ENCODE results near the gene BBS4.
"Not testable (repeated sequence)": the region's sequence is repeated elsewhere in the genome, so short reads cannot be mapped to it uniquely, and the experiment has no call there.

BBS4 gene, protein sequence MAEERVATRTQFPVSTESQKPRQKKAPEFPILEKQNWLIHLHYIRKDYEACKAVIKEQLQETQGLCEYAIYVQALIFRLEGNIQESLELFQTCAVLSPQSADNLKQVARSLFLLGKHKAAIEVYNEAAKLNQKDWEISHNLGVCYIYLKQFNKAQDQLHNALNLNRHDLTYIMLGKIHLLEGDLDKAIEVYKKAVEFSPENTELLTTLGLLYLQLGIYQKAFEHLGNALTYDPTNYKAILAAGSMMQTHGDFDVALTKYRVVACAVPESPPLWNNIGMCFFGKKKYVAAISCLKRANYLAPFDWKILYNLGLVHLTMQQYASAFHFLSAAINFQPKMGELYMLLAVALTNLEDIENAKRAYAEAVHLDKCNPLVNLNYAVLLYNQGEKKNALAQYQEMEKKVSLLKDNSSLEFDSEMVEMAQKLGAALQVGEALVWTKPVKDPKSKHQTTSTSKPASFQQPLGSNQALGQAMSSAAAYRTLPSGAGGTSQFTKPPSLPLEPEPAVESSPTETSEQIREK

DNA sequence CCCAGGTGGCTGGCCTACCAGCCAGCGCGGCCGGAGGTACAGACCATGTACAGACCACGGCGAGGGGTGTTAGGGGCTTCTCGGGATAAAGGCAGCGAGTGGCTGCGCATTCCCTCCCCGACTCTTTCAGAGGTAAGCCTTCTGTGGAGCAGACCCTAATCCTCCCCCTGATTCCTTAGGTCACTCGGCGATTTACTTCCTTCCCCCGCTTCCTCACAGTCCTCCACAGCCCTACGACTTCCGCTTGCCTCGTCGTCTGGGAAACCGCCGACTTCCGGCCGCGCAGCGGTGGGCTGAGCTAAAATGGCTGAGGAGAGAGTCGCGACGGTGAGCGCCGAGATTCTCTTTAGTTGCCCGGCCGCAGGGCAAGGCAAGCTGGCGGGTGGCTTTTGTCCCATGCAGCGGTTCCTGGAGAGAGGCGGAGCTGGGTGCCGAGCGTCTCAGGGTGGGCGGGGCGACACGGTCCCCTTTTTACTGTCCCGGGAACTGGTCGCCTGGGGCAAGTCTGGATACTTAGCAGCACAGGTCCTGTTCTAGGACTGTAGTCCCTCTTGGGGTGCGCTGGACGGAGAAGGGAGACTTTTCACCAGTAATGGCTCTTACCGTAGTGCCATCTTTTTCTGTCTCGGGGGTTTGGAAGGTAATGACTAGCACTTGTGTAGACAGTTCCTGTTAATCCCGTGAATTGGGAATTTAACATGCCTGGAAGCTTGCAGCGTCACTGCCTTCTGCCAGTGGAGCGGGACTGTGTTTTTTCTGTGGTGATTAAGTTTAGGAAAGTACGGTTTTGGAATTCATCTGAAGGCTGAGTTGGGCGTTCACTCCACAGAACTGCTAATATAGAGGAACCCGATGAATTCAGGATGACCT lies at the start of gene BBS4, which contains the start of gene HIGD2B:
TSS of gene BBS4 (plus strand) at position 283 of the 870 bp plus-strand sequence. CDS start at position 304, 21 bp downstream.
TSS of gene HIGD2B (minus strand) at position 258 of the 870 bp plus-strand sequence. CDS start 9,808 bp downstream, outside the sequence.
- no peak for DNase-seq

DNA sequence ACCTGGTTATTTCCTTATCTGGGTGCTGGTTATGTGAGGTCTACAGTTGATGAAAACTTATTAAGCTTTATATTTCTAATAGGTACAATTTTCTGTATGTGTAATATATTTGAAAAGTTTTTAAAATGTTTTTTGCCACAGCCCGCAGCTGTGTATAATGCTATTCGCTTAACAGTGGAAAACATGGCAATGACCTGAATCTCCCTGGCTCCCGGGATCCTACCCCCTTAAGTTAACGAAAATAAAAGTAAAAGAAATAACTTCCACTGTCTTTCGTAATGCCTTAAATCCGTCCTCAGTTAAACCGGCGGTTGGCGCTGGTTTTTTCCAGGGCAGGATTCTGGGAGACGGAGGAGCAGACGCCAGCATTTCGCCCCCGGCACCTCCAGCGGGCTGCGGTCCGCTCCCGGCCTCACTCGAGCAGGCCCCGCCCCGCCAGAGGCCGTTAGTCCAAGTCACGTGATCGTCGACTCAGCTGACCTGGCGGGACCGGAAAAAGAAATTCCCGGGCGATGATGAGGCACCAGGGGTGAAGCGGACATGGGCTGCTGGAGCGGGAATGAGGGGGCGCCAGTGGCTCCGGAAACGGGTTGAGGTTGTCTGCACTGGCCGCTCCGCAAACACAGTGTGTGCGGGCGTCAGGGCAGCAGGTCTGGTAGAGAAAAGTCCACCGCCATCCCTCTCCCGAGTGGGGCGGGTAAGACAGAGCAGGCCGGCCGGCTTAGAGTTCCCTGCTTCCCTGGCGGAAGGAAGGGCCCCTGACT lies 49.3 kb upstream of the BBS4 start:
- not testable (repeated sequence) for DNase-seq

DNA sequence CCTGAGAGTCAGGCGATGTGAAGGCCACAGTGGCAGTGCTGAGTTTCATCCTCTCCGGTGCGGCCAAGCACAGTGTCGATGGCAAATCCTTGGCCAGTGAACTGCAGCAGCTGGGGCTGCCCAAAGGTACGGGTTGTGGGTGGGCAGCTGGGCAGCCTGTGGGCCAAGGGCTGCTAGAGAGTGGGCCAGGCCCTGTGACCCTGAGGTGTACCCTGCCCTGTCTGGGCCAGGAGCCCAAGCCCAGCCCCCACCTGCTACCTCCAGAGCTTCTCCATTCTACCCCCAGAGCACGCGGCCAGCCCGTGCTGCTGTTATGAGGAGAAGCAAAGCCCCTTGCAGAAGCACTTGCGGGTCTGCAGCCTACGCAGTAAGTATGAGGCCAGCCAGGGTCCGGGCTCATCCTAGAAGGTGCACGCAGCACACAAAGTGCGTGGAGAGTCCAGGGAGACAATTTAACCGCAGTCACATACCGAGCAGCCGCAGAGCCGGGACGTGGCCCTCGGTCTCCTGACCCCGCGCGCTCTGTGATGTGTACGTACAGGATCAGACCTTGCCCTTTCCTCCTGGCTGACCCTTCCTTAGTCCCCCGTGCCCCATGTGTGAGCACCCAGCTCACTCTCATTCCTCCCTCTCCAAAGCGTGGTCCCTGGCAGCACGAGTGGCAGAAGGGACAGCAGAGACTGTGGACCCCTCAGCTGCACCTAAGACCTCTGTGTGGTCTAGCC lies 46.1 kb upstream of the BBS4 start:
- not testable (repeated sequence) for DNase-seq

DNA sequence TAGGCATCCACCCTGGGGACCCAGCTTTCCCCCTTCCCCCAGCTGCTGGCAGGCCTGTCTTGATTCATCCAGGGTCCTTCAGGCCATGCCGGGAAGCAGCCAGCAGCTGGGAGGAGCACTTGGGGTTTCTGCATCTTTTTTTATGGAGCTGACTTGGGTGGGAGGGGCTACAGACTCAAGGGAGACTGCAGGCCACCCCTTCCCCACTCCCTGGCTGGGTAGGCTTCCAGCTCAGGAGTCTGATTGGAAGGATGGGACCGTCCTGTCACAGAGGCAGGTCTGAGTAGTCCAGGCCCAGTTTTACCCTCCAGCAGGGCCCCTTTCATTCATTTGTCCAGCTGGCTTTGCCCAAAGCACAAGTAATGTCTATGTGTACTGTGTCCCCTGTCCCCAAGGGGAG lies 43.7 kb upstream of the BBS4 start:
- DNase-seq = not testable (repeated sequence)

DNA sequence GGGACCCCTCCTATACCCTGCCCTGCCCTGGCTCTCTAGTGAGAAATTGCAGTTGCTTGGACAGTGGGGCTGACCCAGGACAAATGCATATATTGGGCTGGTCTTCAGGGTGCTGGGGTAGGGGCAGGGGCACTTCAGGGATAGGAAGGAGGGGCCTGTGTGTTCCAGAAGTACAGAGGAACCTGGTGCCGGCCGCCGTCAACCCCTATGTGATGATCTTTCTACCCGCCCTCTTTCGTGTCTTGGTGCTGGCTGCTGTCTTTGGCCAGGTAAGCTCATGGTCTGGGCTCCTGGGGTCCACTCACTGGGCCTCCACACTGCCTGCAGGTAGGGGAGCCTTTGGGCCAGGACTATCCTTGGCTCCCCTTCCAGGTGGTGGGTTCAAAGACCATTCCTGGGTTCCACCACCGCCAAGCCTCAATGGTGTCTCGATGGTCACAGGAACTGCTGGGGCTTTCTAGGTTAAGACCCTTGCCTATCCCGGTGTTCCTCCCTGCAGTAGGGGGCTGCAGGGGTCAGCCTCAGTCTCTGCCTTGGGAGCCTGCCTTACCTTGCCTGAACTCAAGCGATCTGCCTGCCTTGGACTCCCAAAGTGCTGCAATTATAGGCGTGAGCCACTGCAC lies 37.3 kb upstream of the BBS4 start:
- DNase-seq = not testable (repeated sequence)

DNA sequence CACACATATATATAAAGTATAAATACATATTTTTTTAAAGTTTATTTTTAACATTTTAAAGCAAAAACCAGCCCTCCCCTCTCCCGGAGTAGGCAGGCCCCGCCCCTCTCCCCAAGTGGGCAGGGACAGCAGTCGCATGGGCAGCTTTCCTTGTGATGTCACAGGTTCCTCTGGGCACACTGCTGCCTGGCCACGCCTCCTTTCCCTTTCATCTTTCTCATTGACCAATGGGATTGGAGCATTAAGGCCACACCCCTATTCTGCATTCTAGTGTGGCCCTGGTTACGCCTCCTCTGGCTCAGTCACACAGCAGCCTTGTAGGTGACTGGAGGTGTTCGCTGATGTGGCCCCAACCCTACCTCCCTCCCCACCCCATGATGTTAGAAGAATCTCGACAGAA lies 31.6 kb upstream of the BBS4 start, which contains the start of gene GOLGA6B:
TSS of gene GOLGA6B (plus strand) at position 301 of the 400 bp plus-strand sequence. CDS start at position 342, 41 bp downstream.
- DNase-seq = not testable (repeated sequence)

DNA sequence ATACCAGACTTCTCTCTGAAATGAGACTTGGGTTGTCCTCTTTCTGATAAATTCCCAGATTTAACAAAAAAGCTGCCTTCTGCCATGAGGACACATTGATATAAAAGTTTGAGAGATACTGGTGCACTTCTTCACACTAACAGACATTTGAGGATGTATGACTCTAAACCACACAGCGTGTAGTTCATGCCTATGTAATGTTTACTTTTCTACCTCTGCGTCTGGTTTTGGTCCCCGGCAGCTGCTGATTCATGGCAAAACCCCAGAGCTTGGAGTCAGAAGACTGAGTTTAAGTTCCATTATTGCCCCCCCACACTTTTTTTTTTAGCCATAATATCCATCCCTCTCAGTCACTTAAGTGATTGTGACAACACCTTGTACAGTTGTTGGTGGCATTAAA lies 30.0 kb upstream of the BBS4 start:
- DNase-seq = not testable (repeated sequence)

DNA sequence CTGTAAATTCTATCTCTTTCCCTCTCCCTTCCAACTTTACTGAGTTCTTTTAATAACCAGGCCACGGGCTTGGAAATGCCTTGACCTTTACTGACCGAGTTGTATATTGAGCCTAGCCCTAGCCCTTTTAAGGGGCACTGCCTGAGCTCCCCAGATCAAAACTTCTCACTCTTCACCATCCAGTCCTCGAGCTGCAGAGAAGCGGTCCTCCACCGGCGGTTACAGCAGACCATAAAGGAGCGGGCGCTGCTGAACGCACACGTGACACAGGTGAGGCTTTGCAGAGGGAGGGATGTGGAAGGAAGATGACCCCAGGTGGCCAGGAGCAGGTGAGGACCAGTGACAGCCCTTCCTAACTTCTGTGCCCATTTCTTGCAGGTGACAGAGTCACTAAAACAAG lies 24.9 kb upstream of the BBS4 start:
- DNase-seq = not testable (repeated sequence)

DNA sequence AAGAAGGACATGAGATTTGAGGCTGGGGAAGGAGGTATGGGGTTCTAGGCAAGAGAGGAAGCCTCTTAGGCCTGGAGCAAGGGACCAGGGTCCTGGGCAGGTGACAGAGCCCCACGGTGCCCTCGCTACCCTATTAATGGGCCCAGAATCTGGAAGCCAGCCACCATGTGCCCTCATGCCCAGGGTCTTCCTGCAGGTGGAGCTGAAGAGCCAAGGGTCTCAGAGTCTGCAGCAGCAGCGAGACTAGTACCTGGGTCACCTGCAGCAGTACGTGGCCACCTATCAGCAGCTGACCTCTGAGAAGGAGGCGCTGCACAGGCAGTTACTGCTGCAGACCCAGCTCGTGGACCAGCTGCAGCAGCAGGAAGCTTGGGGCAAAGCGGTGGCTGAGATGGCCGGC lies 22.1 kb upstream of the BBS4 start:
- DNase-seq = not testable (repeated sequence)

DNA sequence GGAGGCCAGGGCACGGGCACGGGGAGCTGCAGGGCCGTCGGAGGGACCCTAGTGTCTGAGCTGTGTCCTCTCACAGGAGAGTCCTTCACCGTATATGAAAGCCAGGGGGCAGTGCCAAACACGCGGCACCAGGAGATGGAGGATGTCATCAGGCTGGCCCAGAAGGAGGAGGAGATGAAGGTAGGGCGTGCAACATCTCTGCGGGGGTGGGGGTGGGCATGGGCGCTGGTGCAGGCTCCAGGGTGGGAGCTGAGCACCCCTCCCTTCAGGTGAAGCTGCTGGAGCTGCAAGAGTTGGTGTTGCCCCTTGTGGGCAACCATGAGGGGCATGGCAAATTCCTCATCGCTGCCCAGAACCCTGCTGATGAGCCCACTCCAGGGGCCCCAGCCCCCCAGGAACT lies 20.3 kb upstream of the BBS4 start:
- not testable (repeated sequence) for DNase-seq

DNA sequence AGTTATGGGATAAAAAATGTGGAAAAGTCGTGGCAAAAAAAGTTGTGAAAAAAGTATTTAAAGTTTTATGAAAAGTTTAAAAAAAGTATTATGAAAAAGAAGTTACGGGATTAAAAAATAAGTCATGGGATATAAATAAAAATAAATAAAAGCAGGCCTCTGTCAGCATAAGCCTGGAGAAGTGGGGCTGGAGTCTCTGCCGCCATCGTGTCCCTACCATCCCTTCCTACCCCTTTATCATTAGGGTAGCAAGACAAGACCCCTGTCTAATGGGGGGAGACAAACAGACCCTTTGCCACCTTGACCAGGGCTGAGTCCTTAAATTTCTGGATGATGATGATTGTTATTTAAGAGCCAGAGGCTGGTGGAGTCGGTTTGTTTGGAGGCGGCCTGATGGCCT lies 16.2 kb upstream of the BBS4 start:
- not testable (repeated sequence) for DNase-seq

DNA sequence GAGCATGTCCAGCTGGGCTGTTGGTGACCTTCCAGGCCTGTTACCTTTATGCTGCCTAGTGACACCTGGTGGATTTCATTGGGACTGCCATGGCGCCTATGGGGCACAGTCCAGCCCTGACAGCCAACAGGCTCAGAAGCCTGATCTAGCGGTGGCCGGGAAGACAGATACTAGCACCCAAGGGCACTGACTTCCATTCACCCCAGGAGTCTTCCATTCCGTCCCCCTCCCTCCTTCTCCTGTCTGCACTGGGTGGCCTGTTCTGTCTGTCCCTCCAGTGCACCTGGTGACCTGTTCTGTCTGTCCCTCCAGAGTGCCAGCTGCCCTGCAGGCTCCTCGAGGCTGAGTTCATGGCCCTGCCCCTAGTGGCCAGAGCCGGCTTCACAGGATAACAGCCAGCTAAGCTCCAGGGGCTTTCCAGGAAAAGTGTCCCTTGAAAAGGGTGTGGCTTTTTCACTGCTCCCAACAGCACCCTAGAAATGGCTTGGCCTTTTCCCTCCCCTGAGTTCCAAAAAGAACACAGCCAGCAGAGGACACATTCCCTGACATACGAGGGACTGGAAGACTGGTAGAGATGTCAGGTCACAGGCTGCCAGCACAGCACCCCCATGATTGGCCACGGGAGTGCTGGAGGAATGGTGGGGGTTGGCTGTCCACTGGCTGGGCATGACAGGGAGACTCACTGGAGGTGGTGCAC lies 15.2 kb upstream of the BBS4 start:
- DNase-seq = not testable (repeated sequence)

DNA sequence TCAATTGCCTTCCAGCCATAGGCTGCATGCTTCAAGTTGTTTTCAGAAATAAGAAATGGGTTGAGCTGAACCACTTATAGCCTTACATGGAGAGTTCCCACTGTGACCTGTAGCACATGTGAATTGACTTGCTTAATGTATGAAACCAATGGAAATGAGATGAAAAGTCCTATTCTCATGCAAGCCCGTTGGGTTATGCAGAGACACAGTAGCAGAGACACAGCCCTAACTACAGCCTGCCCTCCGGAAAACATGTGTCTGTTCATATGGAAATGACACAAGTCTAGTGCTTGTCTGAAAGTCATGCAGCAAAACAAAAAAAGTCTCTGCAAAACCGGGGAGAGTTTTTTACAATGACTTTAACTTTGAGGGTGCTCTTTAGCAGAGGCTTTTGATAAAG lies 14.5 kb upstream of the BBS4 start:
- DNase-seq = no peak

DNA sequence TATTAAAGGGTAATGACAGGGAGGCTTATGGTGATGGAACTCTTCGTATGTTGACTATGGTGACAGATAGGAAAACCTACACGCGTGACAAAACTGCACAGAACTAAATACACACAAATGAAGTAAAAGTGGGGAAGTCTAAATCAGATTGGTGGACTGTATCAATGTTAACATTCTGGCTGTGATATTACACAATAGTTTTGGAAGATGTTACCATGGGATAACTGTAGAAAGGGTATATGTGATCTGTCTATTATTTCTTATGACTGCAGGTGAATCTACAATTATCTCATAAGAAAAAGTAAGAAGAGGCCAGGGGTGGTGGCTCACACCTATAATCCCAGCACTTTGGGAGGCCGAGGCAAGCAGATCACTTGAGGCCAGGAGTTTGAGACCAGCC lies 9.2 kb upstream of the BBS4 start:
- no peak for DNase-seq

DNA sequence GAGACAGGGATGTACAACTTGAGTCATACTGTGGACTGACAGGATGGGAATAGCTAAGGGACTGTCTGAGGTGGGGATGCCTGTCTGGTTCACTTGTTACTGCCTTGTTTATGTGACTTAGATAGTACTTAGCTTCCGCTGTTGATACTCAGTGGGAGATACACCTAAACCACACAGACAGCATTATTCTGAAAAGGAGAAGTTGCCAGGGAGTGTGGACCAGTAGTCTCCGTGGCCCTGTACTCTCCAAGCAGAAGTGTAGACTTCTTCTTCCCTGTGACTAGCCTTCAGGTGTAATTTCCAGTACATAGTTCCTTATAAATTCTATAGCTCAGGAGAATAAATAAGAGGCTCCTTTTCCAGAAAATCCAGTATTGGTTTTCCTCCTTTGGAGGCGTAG lies 5.1 kb upstream of the BBS4 start:
- DNase-seq = no peak

DNA sequence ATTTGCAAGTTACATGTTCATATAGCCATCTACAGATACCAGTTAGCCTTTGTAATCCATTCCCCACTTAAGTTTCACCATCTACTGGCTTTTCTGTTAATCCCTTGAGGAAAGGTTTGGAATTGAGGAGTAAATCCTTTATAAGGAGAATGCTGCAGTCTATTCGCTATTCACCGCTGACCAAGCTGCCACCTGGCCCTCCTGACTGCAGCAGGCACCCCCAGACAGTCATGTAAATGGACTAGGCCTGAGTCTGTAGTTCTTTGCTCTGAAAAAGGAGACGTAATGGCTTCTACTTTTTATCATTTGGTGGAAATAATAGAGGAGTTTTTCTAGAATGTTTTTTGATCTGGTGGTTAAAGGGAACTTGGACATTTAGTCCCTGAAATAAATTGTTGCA lies 3.2 kb upstream of the BBS4 start:
- no peak for DNase-seq

DNA sequence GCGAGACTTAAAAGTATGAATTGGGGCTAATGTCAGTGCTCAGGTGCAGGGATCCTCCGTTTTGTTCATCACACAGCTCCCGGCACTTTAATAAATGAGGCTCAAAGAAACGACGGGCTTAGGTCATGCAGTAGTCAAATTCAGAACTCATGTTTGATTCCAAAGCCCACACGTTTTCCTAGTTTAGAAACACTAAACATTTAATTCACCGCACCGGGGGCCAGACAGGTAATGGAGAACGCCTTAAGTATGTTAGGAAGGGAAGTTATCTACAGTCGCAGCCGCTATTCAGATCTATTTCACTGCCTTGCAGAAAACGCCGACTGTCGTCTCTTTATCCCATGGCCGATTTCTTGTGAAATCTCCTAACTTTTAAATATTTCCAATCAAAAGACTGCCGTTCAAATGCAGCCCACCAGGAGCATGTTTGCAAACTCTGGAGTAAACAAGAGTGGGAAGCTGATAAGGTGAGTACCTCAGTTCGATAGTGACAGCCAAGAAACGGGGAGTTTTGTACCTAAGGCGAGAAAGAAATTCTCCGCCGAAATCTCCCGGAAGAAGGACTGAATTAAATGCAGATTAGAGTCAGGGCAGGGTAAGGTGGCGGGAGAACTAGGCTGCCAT lies 594 bp upstream of the BBS4 start:
- DNase-seq = no peak

DNA sequence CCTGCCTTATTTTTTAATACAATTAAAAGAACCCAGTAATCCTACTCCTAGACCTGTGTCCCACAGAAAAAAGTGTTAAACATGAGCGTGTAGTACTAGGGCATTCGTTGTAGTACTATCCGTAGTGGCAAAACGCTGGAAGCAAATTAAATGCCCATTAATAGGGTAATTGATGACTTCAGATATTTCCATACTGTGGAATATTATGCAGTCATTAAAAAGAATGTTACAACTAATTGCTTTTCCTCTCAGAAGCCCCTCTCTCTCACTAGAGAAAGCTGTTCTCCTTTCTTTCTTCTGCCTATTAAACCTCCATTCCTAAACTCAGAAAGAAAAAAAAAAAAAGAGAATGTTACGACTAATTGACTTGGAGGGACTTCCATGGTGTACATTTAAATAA lies 2.7 kb downstream of the BBS4 start:
- no peak for DNase-seq

DNA sequence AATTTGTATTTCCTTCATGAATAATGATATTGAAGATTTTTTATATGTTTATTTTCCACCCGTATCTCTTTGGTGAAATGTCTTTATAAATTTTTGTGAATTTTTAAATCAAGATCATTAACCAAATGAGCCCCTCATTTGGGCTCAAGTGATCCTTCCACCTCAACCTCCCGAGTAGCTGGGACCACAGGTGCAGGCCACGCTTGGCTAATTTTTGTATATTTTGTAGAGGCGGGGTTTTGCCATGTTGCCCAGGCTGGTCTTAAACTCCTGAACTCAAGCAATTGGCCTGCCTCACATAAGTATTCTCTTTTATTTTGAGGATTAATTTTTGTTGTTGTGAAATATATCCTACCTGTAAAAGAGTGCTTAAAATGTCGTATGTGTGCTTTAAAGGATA lies 4.9 kb downstream of the BBS4 start:
- DNase-seq = no peak

DNA sequence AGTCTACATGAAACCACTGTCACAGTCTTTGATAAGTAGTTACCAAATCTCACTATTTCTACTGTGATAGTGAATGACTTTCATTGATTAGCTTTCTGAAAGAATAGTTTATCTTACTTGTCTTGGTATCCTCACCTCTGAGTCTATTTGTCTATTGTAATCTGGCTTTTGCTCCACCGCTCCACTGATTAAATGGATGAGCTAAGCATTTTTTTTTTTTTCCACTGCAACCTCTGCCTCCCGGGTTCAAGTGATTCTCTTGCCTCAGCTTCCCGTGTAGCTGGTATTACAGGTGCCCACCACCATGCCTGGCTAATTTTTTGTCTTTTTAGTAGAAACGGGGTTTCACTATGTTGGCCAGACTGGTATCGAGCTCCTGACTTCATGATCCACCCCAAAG lies 12.9 kb downstream of the BBS4 start:
- DNase-seq = no peak

All from NCI-H1694 treated with DMSO at 0.1 percent for 48 hours (cell line).